SK-N-SH treated with all-trans-retinoic acid at 6 μM for 48 hours (cell line): ENCODE results near the gene HOXA13.

Experiments used
- ATAC-seq: fragments of 200-7000 bp; cut with Tn5 transposase; 3 replicates; pipeline ENCODE4 v1.9.1; 2020; ENCODE audit warnings: mild to moderate bottlenecking, moderate library complexity
- ARNTL ChIP-seq: fragments of 450-650 bp; formaldehyde crosslinking; IDR thresholded peaks from 2 replicates; pipeline ENCODE4 v1.5.0; 2020; ENCODE audit warnings: low read depth, mild to moderate bottlenecking, moderate library complexity, borderline replicate concordance
- BACH2 ChIP-seq: fragments of 250-450 bp; sonication (Bioruptor Pico); IDR thresholded peaks from 2 replicates; pipeline ENCODE4 v1.9.0; 2021; ENCODE audit warnings: mild to moderate bottlenecking, borderline replicate concordance
- CREB5 ChIP-seq: fragments of 250-450 bp; sonication (Bioruptor Pico); IDR thresholded peaks from 2 replicates; pipeline ENCODE4 v1.5.1; 2020; ENCODE audit warnings: low read depth, mild to moderate bottlenecking, moderate library complexity
- CSDC2 ChIP-seq: fragments of 250-450 bp; sonication (Bioruptor Pico); IDR thresholded peaks from 2 replicates; pipeline ENCODE4 v1.5.0; 2020; ENCODE audit warnings: mild to moderate bottlenecking, moderate library complexity
- CSRNP3 ChIP-seq: fragments of 250-450 bp; sonication (Bioruptor Pico); IDR thresholded peaks from 2 replicates; pipeline ENCODE4 v1.5.1; 2021; ENCODE audit warnings: mild to moderate bottlenecking, moderate library complexity
- ESRRG ChIP-seq: fragments of 250-450 bp; sonication (Bioruptor Pico); IDR thresholded peaks from 2 replicates; pipeline ENCODE4 v1.6.1; 2021; ENCODE audit warnings: mild to moderate bottlenecking
- GLIS3 ChIP-seq: fragments of 250-450 bp; sonication (Bioruptor Pico); IDR thresholded peaks from 2 replicates; pipeline ENCODE4 v1.5.0; 2020; ENCODE audit warnings: mild to moderate bottlenecking, moderate library complexity
- ISL1 ChIP-seq: fragments of 250-450 bp; sonication (Bioruptor Pico); IDR thresholded peaks from 2 replicates; pipeline ENCODE4 v2.1.2; 2022; ENCODE audit warnings: mild to moderate bottlenecking, moderate library complexity
- OSR1 ChIP-seq: fragments of 250-450 bp; sonication (Bioruptor Pico); IDR thresholded peaks from 2 replicates; pipeline ENCODE4 v1.8.0; 2022; ENCODE audit warnings: moderate library complexity, mild to moderate bottlenecking, inconsistent platforms
- PATZ1 ChIP-seq: fragments of 250-450 bp; sonication (Bioruptor Pico); IDR thresholded peaks from 2 replicates; pipeline ENCODE4 v1.8.0; 2020; ENCODE audit warnings: mild to moderate bottlenecking, moderate library complexity, borderline replicate concordance
- POU6F1 ChIP-seq: fragments of 250-450 bp; sonication (Bioruptor Pico); IDR thresholded peaks from 2 replicates; pipeline ENCODE4 v1.8.0; 2021; ENCODE audit warnings: low read depth, mild to moderate bottlenecking, moderate library complexity, borderline replicate concordance
- PPARA ChIP-seq: fragments of 250-450 bp; sonication (Bioruptor Pico); IDR thresholded peaks from 2 replicates; pipeline ENCODE4 v1.5.0; 2020; ENCODE audit warnings: mild to moderate bottlenecking, borderline replicate concordance
- RARB ChIP-seq: fragments of 250-450 bp; sonication (Bioruptor Pico); IDR thresholded peaks from 2 replicates; pipeline ENCODE4 v1.8.0; 2021; ENCODE audit warnings: mild to moderate bottlenecking, moderate library complexity
- SNAI2 ChIP-seq: fragments of 250-450 bp; sonication (Bioruptor Pico); IDR thresholded peaks from 2 replicates; pipeline ENCODE4 v1.5.0; 2020; ENCODE audit warnings: mild to moderate bottlenecking, moderate library complexity
- TCF4 ChIP-seq: fragments of 250-450 bp; sonication (Bioruptor Pico); IDR thresholded peaks from 2 replicates; pipeline ENCODE4 v1.8.0; 2021; ENCODE audit warnings: mild to moderate bottlenecking, moderate library complexity, borderline replicate concordance
- TOX ChIP-seq: fragments of 250-450 bp; sonication (Bioruptor Pico); IDR thresholded peaks from 2 replicates; pipeline ENCODE4 v1.8.0; 2021; ENCODE audit warnings: mild to moderate bottlenecking, moderate library complexity, borderline replicate concordance
- TSHZ2 ChIP-seq: fragments of 250-450 bp; sonication (Bioruptor Pico); IDR thresholded peaks from 2 replicates; pipeline ENCODE4 v1.5.0; 2020; ENCODE audit warnings: mild to moderate bottlenecking, moderate library complexity
- ZC3H10 ChIP-seq: fragments of 250-450 bp; sonication (Bioruptor Pico); IDR thresholded peaks from 2 replicates; pipeline ENCODE4 v1.5.1; 2021; ENCODE audit warnings: mild to moderate bottlenecking, moderate library complexity
- ZFP3 ChIP-seq: fragments of 250-450 bp; sonication (Bioruptor Pico); IDR thresholded peaks from 2 replicates; pipeline ENCODE4 v1.5.0; 2020; ENCODE audit warnings: mild to moderate bottlenecking, moderate library complexity
- ZFP30 ChIP-seq: fragments of 450-650 bp; formaldehyde crosslinking; IDR thresholded peaks from 2 replicates; pipeline ENCODE4 v1.5.0; 2022; ENCODE audit warnings: mild to moderate bottlenecking, moderate library complexity
- ZNF70 ChIP-seq: fragments of 450-650 bp; formaldehyde crosslinking; IDR thresholded peaks from 2 replicates; pipeline ENCODE4 v1.5.0; 2020; ENCODE audit warnings: mild to moderate bottlenecking, moderate library complexity
- ZNF8 ChIP-seq: fragments of 450-650 bp; formaldehyde crosslinking; IDR thresholded peaks from 2 replicates; pipeline ENCODE4 v1.5.0; 2020; ENCODE audit warnings: mild to moderate bottlenecking, moderate library complexity

HOXA13 gene

GRCh38 chr7:27146491-27147198, 53.2 kb downstream of the HOXA13 start (continued):
- no peak for TF ChIP-seq CSRNP3 (CRISPR knock-in tag)
- TF ChIP-seq SNAI2 (CRISPR knock-in tag): no peak
- no peak for TF ChIP-seq ISL1 (CRISPR knock-in tag)
- no peak for TF ChIP-seq BACH2 (CRISPR knock-in tag)
- TF ChIP-seq, all 23 proteins: peak for 0

GRCh38 chr7:27145914-27146412, 53.9 kb downstream of the HOXA13 start:
- ATAC-seq: no peak
- TF ChIP-seq CREB5 (CRISPR knock-in tag): no peak
- no peak for TF ChIP-seq TCF4 (CRISPR knock-in tag)
- no peak for TF ChIP-seq TSHZ2 (CRISPR knock-in tag)
- TF ChIP-seq ESRRG (CRISPR knock-in tag): no peak
- TF ChIP-seq ZNF8: no peak
- no peak for TF ChIP-seq POU6F1
- TF ChIP-seq GLIS3 (CRISPR knock-in tag): no peak
- no peak for TF ChIP-seq BACH2 (CRISPR knock-in tag)
- no peak for TF ChIP-seq OSR1 (CRISPR knock-in tag)
- TF ChIP-seq ARNTL (CRISPR knock-in tag): no peak
- TF ChIP-seq SNAI2 (CRISPR knock-in tag): no peak
- no peak for TF ChIP-seq RARB
- TF ChIP-seq ZC3H10: no peak
- TF ChIP-seq ZFP3: no peak
- TF ChIP-seq CSRNP3 (CRISPR knock-in tag): no peak
- no peak for TF ChIP-seq PATZ1 (CRISPR knock-in tag)
- TF ChIP-seq, all 23 proteins: peak for 0

- peak; percentile 4; the same call in 1 of the 3 replicates for ATAC-seq
- TF ChIP-seq ZFP30 (CRISPR knock-in tag) (no peak), ARNTL (CRISPR knock-in tag) (no peak), RARB (no peak), OSR1 (CRISPR knock-in tag) (no peak), PATZ1 (CRISPR knock-in tag) (no peak), ISL1 (CRISPR knock-in tag) (no peak), CSDC2 (CRISPR knock-in tag) (no peak), ZNF70 (no peak), TOX (CRISPR knock-in tag) (no peak), PPARA (CRISPR knock-in tag) (no peak), BACH2 (CRISPR knock-in tag) (no peak), ZC3H10 (no peak)
These were observed 54.6 kb downstream of the HOXA13 start for GRCh38 chr7:27145165-27145913.
